Liver (tissue), 3 donors: Measurements from ENCODE around the gene GINS2.

Experiments
- EGR1 ChIP-seq, 2 donors: IDR thresholded peaks; 2 replicates each; pipeline ENCODE4 v1.6.1; 2016 to 2018; ENCODE audit warnings: antibody characterized with exemption in 2 of 2, low read depth in 2 of 2
- GABPA ChIP-seq, 2 donors: IDR thresholded peaks in 1 of 2; conservative IDR thresholded peaks in 1 of 2; 2 replicates each; pipeline ENCODE4 v1.6.1; 2016; ENCODE audit warnings: antibody characterized with exemption in 2 of 2, mild to moderate bottlenecking in 1 of 2, moderate library complexity in 1 of 2
- MAX ChIP-seq: IDR thresholded peaks from 2 replicates; pipeline ENCODE4 v1.6.1; 2016; ENCODE audit warnings: antibody characterized with exemption
- NR2F2 ChIP-seq: IDR thresholded peaks from 2 replicates; pipeline ENCODE4 v1.6.1; 2016; ENCODE audit warnings: antibody characterized with exemption
- RAD21 ChIP-seq, 2 donors: IDR thresholded peaks; 2 replicates each; pipeline ENCODE4 v1.6.1; 2016; ENCODE audit warnings: antibody characterized with exemption in 2 of 2, mild to moderate bottlenecking in 2 of 2
- RXRA ChIP-seq, 2 donors: IDR thresholded peaks; 2 replicates each; pipeline ENCODE4 v1.6.1; 2017 to 2018; ENCODE audit warnings: antibody characterized with exemption in 2 of 2, mild to moderate bottlenecking in 1 of 2
- TAF1 ChIP-seq: conservative IDR thresholded peaks from 2 replicates; pipeline ENCODE4 v1.6.1; 2016; ENCODE audit warnings: antibody characterized with exemption, mild to moderate bottlenecking
- YY1 ChIP-seq: IDR thresholded peaks from 2 replicates; pipeline ENCODE4 v1.6.1; 2016; ENCODE audit warnings: antibody characterized with exemption, mild to moderate bottlenecking
- TF ChIP-seq, protein P1 (sequence below): fragments of 150-350 bp; IDR thresholded peaks from 2 replicates; pipeline ENCODE4 v1.5.1; 2017; ENCODE audit warnings: improper control_type of control experiment, low read depth, low read length; ENCODE audit not compliant: missing input control
- TF ChIP-seq, protein P2 (sequence below): IDR thresholded peaks from 2 replicates; pipeline ENCODE4 v1.6.1; 2016; ENCODE audit warnings: antibody characterized with exemption
- TF ChIP-seq, protein P3 (sequence below): IDR thresholded peaks from 2 replicates; pipeline ENCODE4 v1.6.1; 2016; ENCODE audit warnings: antibody characterized with exemption
- TF ChIP-seq, protein P4 (sequence below): IDR thresholded peaks from 2 replicates; pipeline ENCODE4 v1.6.1; 2016; ENCODE audit warnings: antibody characterized with exemption, mild to moderate bottlenecking
- donor health status: healthy.
- donor health status: healthy.

GRCh38 chr16:85708338-85708737 is 19.6 kb upstream of the GINS2 start:
- TF ChIP-seq GABPA (IDR thresholded peaks at IDR 0.05 in 1 of 2, conservative IDR thresholded peaks at IDR 0.05 in 1 of 2): no peak
- TF ChIP-seq, protein P1, sequence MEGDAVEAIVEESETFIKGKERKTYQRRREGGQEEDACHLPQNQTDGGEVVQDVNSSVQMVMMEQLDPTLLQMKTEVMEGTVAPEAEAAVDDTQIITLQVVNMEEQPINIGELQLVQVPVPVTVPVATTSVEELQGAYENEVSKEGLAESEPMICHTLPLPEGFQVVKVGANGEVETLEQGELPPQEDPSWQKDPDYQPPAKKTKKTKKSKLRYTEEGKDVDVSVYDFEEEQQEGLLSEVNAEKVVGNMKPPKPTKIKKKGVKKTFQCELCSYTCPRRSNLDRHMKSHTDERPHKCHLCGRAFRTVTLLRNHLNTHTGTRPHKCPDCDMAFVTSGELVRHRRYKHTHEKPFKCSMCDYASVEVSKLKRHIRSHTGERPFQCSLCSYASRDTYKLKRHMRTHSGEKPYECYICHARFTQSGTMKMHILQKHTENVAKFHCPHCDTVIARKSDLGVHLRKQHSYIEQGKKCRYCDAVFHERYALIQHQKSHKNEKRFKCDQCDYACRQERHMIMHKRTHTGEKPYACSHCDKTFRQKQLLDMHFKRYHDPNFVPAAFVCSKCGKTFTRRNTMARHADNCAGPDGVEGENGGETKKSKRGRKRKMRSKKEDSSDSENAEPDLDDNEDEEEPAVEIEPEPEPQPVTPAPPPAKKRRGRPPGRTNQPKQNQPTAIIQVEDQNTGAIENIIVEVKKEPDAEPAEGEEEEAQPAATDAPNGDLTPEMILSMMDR: no peak
- TF ChIP-seq MAX: no peak
- TF ChIP-seq YY1: no peak
- no peak for TF ChIP-seq RAD21 (IDR thresholded peaks at IDR 0.05)
- no peak for TF ChIP-seq NR2F2
- no peak for TF ChIP-seq TAF1
- no peak for TF ChIP-seq EGR1 (IDR thresholded peaks at IDR 0.05; ENCODE audit: low read depth in 2 of 2)
- TF ChIP-seq, protein P2, sequence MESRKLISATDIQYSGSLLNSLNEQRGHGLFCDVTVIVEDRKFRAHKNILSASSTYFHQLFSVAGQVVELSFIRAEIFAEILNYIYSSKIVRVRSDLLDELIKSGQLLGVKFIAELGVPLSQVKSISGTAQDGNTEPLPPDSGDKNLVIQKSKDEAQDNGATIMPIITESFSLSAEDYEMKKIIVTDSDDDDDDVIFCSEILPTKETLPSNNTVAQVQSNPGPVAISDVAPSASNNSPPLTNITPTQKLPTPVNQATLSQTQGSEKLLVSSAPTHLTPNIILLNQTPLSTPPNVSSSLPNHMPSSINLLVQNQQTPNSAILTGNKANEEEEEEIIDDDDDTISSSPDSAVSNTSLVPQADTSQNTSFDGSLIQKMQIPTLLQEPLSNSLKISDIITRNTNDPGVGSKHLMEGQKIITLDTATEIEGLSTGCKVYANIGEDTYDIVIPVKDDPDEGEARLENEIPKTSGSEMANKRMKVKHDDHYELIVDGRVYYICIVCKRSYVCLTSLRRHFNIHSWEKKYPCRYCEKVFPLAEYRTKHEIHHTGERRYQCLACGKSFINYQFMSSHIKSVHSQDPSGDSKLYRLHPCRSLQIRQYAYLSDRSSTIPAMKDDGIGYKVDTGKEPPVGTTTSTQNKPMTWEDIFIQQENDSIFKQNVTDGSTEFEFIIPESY: no peak
- TF ChIP-seq, protein P3, sequence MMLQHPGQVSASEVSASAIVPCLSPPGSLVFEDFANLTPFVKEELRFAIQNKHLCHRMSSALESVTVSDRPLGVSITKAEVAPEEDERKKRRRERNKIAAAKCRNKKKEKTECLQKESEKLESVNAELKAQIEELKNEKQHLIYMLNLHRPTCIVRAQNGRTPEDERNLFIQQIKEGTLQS: no peak
- TF ChIP-seq RXRA (IDR thresholded peaks at IDR 0.05): no peak
- TF ChIP-seq, protein P4, sequence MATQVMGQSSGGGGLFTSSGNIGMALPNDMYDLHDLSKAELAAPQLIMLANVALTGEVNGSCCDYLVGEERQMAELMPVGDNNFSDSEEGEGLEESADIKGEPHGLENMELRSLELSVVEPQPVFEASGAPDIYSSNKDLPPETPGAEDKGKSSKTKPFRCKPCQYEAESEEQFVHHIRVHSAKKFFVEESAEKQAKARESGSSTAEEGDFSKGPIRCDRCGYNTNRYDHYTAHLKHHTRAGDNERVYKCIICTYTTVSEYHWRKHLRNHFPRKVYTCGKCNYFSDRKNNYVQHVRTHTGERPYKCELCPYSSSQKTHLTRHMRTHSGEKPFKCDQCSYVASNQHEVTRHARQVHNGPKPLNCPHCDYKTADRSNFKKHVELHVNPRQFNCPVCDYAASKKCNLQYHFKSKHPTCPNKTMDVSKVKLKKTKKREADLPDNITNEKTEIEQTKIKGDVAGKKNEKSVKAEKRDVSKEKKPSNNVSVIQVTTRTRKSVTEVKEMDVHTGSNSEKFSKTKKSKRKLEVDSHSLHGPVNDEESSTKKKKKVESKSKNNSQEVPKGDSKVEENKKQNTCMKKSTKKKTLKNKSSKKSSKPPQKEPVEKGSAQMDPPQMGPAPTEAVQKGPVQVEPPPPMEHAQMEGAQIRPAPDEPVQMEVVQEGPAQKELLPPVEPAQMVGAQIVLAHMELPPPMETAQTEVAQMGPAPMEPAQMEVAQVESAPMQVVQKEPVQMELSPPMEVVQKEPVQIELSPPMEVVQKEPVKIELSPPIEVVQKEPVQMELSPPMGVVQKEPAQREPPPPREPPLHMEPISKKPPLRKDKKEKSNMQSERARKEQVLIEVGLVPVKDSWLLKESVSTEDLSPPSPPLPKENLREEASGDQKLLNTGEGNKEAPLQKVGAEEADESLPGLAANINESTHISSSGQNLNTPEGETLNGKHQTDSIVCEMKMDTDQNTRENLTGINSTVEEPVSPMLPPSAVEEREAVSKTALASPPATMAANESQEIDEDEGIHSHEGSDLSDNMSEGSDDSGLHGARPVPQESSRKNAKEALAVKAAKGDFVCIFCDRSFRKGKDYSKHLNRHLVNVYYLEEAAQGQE: no peak
